ENCODE measurements around the gene TWIST2. TPM values are rescaled to one million over a fixed set of nuclear protein-coding genes. Genes with fewer than 3 reads are reported as not detected.

The TWIST2 gene
- total and polyA plus RNA-seq, 9 of the 15 experiments (the other 6 are each of a cell fraction or from before 2014, with no cell fraction given), result not detected

DNA sequence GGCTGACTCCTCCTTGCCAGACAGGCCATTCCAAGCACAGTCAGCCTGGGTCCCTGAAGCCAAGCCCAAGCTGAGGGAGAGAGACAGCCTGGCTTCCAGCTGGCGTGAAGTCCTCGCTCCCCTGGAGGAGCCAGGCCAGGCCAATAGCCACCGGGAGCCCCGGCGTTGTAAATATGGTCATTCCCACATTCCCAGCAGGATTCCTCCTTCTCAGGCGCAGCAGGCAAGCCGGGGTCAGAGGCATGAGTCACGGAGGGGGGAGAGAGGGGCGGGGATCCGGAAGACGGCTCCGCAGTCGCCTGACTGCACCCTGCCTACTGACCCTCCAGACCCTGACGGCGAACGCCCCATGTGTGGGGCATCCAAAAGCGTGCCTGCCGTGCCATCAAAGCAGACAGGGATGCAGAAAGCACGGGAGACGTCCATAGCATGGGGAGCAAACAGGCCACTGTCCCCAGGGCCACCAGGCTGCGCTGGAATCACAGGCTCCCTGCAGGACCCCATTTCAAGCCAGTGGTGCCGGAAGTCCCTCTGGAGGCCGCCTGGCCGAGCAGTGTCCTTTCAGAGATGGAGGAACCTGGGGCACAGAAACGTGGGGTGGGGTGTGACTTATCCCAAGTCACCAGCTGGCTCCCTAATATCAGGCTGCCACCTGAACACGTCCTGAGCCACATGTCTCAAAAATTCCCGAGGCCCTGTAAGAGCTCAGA lies 48.2 kb downstream of the TWIST2 start (continued):
- TF ChIP-seq, protein P1, sequence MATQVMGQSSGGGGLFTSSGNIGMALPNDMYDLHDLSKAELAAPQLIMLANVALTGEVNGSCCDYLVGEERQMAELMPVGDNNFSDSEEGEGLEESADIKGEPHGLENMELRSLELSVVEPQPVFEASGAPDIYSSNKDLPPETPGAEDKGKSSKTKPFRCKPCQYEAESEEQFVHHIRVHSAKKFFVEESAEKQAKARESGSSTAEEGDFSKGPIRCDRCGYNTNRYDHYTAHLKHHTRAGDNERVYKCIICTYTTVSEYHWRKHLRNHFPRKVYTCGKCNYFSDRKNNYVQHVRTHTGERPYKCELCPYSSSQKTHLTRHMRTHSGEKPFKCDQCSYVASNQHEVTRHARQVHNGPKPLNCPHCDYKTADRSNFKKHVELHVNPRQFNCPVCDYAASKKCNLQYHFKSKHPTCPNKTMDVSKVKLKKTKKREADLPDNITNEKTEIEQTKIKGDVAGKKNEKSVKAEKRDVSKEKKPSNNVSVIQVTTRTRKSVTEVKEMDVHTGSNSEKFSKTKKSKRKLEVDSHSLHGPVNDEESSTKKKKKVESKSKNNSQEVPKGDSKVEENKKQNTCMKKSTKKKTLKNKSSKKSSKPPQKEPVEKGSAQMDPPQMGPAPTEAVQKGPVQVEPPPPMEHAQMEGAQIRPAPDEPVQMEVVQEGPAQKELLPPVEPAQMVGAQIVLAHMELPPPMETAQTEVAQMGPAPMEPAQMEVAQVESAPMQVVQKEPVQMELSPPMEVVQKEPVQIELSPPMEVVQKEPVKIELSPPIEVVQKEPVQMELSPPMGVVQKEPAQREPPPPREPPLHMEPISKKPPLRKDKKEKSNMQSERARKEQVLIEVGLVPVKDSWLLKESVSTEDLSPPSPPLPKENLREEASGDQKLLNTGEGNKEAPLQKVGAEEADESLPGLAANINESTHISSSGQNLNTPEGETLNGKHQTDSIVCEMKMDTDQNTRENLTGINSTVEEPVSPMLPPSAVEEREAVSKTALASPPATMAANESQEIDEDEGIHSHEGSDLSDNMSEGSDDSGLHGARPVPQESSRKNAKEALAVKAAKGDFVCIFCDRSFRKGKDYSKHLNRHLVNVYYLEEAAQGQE (IDR thresholded peaks at IDR 0.05; ENCODE audit: borderline replicate concordance), result no peak
- TF ChIP-seq, protein P1 (CRISPR knock-in tag; IDR thresholded peaks at IDR 0.05; ENCODE audit: low read depth), result no peak
- TF ChIP-seq ZNF695 (CRISPR knock-in tag; IDR thresholded peaks at IDR 0.05) (no peak), TBL1XR1 (IDR thresholded peaks at IDR 0.05; ENCODE audit: low read length in 2 of 2) (no peak), EHMT2 (IDR thresholded peaks at IDR 0.05) (no peak), PHTF2 (CRISPR knock-in tag; IDR thresholded peaks at IDR 0.05) (no peak), SIX5 (IDR thresholded peaks at IDR 0.05; ENCODE audit: borderline replicate concordance in 1 of 2, insufficient read depth in 1 of 2, low read depth in 1 of 2, low read length in 2 of 2) (no peak), CBX1 (IDR thresholded peaks at IDR 0.05; ENCODE audit: low read depth) (no peak)

All from K562 (cell line).